GM23248 (cell line): Measurements from ENCODE around the gene TP53I13.

Experiments
- EZH2 ChIP-seq: fragments of 200-600 bp; sonication (generic); IDR thresholded peaks from 2 replicates; pipeline ENCODE4 v1.6.1; 2018; ENCODE audit warnings: antibody characterized with exemption, mild to moderate bottlenecking; ENCODE audit not compliant: insufficient read depth, poor library complexity, severe bottlenecking
- EZH2phosphoT487 ChIP-seq: fragments of 200-600 bp; sonication (generic); IDR thresholded peaks from 2 replicates; pipeline ENCODE4 v1.6.1; 2018; ENCODE audit warnings: antibody characterized with exemption, moderate library complexity, mild to moderate bottlenecking, low read depth; ENCODE audit not compliant: insufficient read depth

GRCh38 chr17:29617125-29617480, 48.6 kb downstream of the TP53I13 start:
- TF ChIP-seq EZH2 (no peak), EZH2phosphoT487 (no peak)
